ENCODE data around the gene KCNK5. TPM values are rescaled to one million over a fixed set of nuclear protein-coding genes. Genes with fewer than 3 reads are reported as not detected.

The KCNK5 gene
- polyA plus RNA-seq, 3 donors, result 0.09 TPM; not detected in 2

- Histone ChIP-seq H3K27ac (ENCODE audit: low read depth in 1 of 2, low read length in 2 of 2) (no peak overlapping the region), H3K9ac (ENCODE audit: insufficient read depth, low read length, poor library complexity, severe bottlenecking) (no peak overlapping the region), H3K79me2 (ENCODE audit: insufficient read depth, low read length) (peaks cover 80% of the 10 kb centered on the region), H4K20me1 (ENCODE audit: insufficient read depth, low read length) (no peaks in the 10 kb centered on the region), H3K27me3 (ENCODE audit: control insufficient read depth in 2 of 2, insufficient read depth in 2 of 2, low read length in 2 of 2) (no peaks in the 10 kb centered on the region), H3K4me1 (ENCODE audit: control insufficient read depth in 1 of 2, insufficient read depth in 2 of 2, low read length in 2 of 2) (peaks cover 38 to 53% of the 10 kb centered on the region in 2 donors), H3K4me3 (replicated peaks in 1 of 3; ENCODE audit: low read depth in 2 of 3, low read length in 3 of 3) (peak overlapping the region in 1 of 3 experiments; percentile 8), H3K9me3 (replicated peaks in 1 of 2; ENCODE audit: control insufficient read depth in 1 of 2, insufficient read depth in 1 of 2, low read length in 2 of 2) (no peaks in the 10 kb centered on the region), H2AFZ (ENCODE audit: insufficient read depth, low read depth, low read length, poor library complexity, severe bottlenecking) (peak overlapping the region; percentile 44), H3K36me3 (replicated peaks in 1 of 2; ENCODE audit: control insufficient read depth in 1 of 2, insufficient read depth in 2 of 2, low read length in 2 of 2) (no peaks in the 10 kb centered on the region), H3K4me2 (replicated peaks; ENCODE audit: extremely low read depth, low read length, poor library complexity, severe bottlenecking) (peak overlapping the region; percentile 16)
- peaks cover 0 to 2% of the 10 kb centered on the region in 2 donors for H3K36me3 Mint-ChIP-seq
- intact Hi-C loops (cut with micrococcal nuclease), result no loop called here
- peaks cover 0 to 4% (median 0%) of the 10 kb centered on the region in 3 donors for H3K27me3 Mint-ChIP-seq (ENCODE audit: low read depth in 3 of 3)
- WGBS (ENCODE audit: insufficient coverage), result no CpG with 5 or more reads among the region's 6 CpGs
- peak overlapping the region in 1 of 7 donors; percentile 69 for H3K27ac Mint-ChIP-seq
- TF ChIP-seq CTCF (IDR thresholded peaks at IDR 0.05), result no peak
- peaks cover 62% of the 10 kb centered on the region for H3K4me1 Mint-ChIP-seq
- H3K9me3 Mint-ChIP-seq, result no peaks in the 10 kb centered on the region
- DNase-seq, result peak in 2 of 3 donors; percentile 25 to 28
- peak overlapping the region in 1 of 2 donors; percentile 51 for H3K4me3 Mint-ChIP-seq
Measured at GRCh38 chr6:39209360-39209811, 19.9 kb downstream of the KCNK5 start.

DNA sequence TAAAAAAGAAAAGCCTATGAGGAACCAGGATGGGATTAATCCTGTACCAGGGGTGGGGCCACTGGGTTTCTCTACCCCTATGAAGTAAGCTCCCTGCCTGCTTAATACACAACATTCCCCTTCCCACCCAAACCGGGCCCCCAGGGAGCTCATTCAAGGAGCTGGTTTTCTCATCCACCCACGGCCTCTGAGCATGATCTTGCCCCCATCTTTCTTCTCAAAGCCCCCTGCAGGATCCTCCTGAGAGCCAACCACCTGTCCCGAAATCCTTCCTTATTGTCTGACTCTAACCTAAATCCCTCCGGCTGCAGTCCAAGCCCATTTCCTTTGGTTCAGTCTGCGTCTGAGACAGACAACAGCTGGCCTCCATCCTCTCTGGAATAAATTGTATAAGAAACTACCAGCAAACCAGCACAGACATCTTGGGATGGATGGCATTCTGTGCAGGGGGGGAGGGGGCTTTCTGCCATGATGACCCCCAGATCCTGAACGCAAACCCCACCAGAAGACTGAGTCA is 21.0 kb downstream of the KCNK5 start:
- H3K4me2 ChIP-seq (replicated peaks; ENCODE audit: extremely low read depth, low read length, poor library complexity, severe bottlenecking), result no peak overlapping the region
- Mint-ChIP-seq H3K27ac (peak overlapping the region in 1 of 7 donors; percentile 43), H3K36me3 (peaks cover 0 to under 1% of the 10 kb centered on the region in 2 donors), H3K27me3 (ENCODE audit: low read depth in 3 of 3) (peaks cover 0 to 4% (median 0%) of the 10 kb centered on the region in 3 donors), H3K4me1 (peaks cover 62% of the 10 kb centered on the region), H3K4me3 (no peak overlapping the region), H3K9me3 (no peaks in the 10 kb centered on the region)
- intact Hi-C loops (cut with micrococcal nuclease), result no loop called here
- no peak for DNase-seq
- no peaks in the 10 kb centered on the region for H3K9me3 ChIP-seq (replicated peaks in 1 of 2; ENCODE audit: control insufficient read depth in 1 of 2, insufficient read depth in 1 of 2, low read length in 2 of 2)
- peaks cover 34 to 44% of the 10 kb centered on the region in 2 donors for H3K4me1 ChIP-seq (ENCODE audit: control insufficient read depth in 1 of 2, insufficient read depth in 2 of 2, low read length in 2 of 2)
- H3K4me3 ChIP-seq (replicated peaks in 1 of 3; ENCODE audit: low read depth in 2 of 3, low read length in 3 of 3), result no peak overlapping the region
- no peak overlapping the region for H3K27ac ChIP-seq (ENCODE audit: low read depth in 1 of 2, low read length in 2 of 2)
- H2AFZ ChIP-seq (ENCODE audit: insufficient read depth, low read depth, low read length, poor library complexity, severe bottlenecking), result no peak overlapping the region
- no peak overlapping the region for H3K9ac ChIP-seq (ENCODE audit: insufficient read depth, low read length, poor library complexity, severe bottlenecking)
- no peaks in the 10 kb centered on the region for H3K27me3 ChIP-seq (ENCODE audit: control insufficient read depth in 2 of 2, insufficient read depth in 2 of 2, low read length in 2 of 2)
- H3K36me3 ChIP-seq (replicated peaks in 1 of 2; ENCODE audit: control insufficient read depth in 1 of 2, insufficient read depth in 2 of 2, low read length in 2 of 2), result no peaks in the 10 kb centered on the region
- 83% methylated on average over 4 of the region's 6 CpGs for WGBS (ENCODE audit: insufficient coverage)
- H4K20me1 ChIP-seq (ENCODE audit: insufficient read depth, low read length), result no peaks in the 10 kb centered on the region
- no peak for TF ChIP-seq CTCF (IDR thresholded peaks at IDR 0.05)
- H3K79me2 ChIP-seq (ENCODE audit: insufficient read depth, low read length), result peaks cover 72% of the 10 kb centered on the region
